ENCODE measurements around the gene PTPRT.

DNA sequence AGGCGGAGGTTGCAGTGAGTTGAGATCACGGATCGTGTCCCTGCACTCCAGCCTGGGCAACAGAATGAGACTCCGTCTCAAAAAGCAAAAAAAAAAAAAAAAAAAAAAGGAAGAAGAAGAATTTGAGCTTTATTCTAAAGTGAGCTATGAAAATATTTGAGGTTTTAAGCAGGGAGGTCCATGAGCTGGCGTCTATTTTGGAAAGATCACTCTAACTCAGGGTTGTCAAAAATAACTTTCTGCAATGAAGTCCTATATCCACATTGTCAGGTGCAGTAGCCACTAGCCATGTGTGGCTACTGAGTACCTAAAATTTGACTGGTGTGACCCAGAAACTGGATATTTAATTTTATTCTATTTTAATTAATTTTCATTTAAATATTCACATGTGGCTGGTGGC lies 217.1 kb downstream of the PTPRT start:
- TF ChIP-seq CTCF (IDR thresholded peaks at IDR 0.05; ENCODE audit: low read depth, low read length) (no peak), POLR2A (IDR thresholded peaks at IDR 0.05; ENCODE audit: extremely low read depth, insufficient read length) (no peak), MYC (IDR thresholded peaks at IDR 0.05; ENCODE audit: low read depth, low read length) (no peak), MAX (IDR thresholded peaks at IDR 0.05; ENCODE audit: low read depth, low read length) (no peak)

Data from NB4 (cell line).